HL-60 (cell line): ENCODE data around the gene KLC1.

ENCODE experiments used
- CTCF ChIP-seq: IDR thresholded peaks from one replicate; pipeline ENCODE4 v1.5.1; 2011; ENCODE audit warnings: low read length, control low read depth, inconsistent platforms; ENCODE audit not compliant: insufficient read depth
- GABPA ChIP-seq: IDR thresholded peaks from 2 replicates; pipeline ENCODE4 v1.6.1; 2012; ENCODE audit warnings: low read depth
- POLR2AphosphoS5 ChIP-seq: IDR thresholded peaks from 2 replicates; pipeline ENCODE4 v1.6.1; 2012; ENCODE audit warnings: low read depth
- REST ChIP-seq: IDR thresholded peaks from 2 replicates; pipeline ENCODE4 v1.6.1; 2012; ENCODE audit warnings: low read depth; ENCODE audit not compliant: insufficient replicate concordance
- SPI1 ChIP-seq: IDR thresholded peaks from 2 replicates; pipeline ENCODE4 v1.6.1; 2012; ENCODE audit warnings: low read depth, mild to moderate bottlenecking, borderline replicate concordance

- TF ChIP-seq POLR2AphosphoS5 = no peak
- TF ChIP-seq CTCF = no peak
- TF ChIP-seq GABPA = no peak
- no peak for TF ChIP-seq SPI1
- no peak for TF ChIP-seq REST
Measured at GRCh38 chr14:103627073-103628025, 1.7 kb upstream of the KLC1 start.
